Endothelial cell of umbilical vein (primary cell): ENCODE results near the gene APBB2. TPM values are rescaled to one million over a fixed set of nuclear protein-coding genes. Genes with fewer than 3 reads are reported as not detected.
A peak's percentile ranks its signal among the peaks of the same experiment; 100 is the strongest.

Source experiments
- BruUV-seq: library from RNA; stranded (reverse); fragments of 400-500 nt; replicated peaks from 2 replicates; lab custom pipeline; 2021; lab: Mats Ljungman, UMichigan
- CTCF ChIA-PET: fragments of 300-600, 350-600 bp; sonication (Branson Sonifier 250); formaldehyde crosslinking; loops from one replicate; lab custom pipeline; 2021; ENCODE audit warnings: antibody characterized with exemption, inconsistent platforms; lab: Charles Lee
- POLR2A ChIA-PET: fragments of 300-600, 350-600 bp; sonication (Branson Sonifier 250); formaldehyde crosslinking; loops from one replicate; lab custom pipeline; 2021; ENCODE audit warnings: antibody characterized with exemption, inconsistent platforms; lab: Charles Lee
- DNase-seq: peaks from one replicate; pipeline ENCODE4 v3.0.0-alpha.2; 2011; ENCODE audit warnings: low read depth, low spot score
- FAIRE-seq: peaks from 2 replicates; lab custom pipeline; 2011; peaks lifted over from hg19 to GRCh38; lab: Jason Lieb, UNC
- H2AFZ ChIP-seq: 2 replicates; pipeline ENCODE4 v1.6.0; 2012; ENCODE audit warnings: low read depth, low read length, control low read depth, inconsistent platforms
- H3K27ac ChIP-seq: 2 replicates; pipeline ENCODE4 v1.5.1; 2011; ENCODE audit warnings: low read depth, mild to moderate bottlenecking, control low read depth, low read length, moderate library complexity; ENCODE audit not compliant: insufficient read depth
- H3K27me3 ChIP-seq, 2 experiments: 2 replicates each; pipeline versions ENCODE4 v1.6.0 to v1.6.1; 2011; ENCODE audit warnings: low read length in 2 of 2, mixed read lengths in 1 of 2; ENCODE audit not compliant: control insufficient read depth in 2 of 2, insufficient read depth in 2 of 2
- H3K36me3 ChIP-seq, 2 experiments: 2 replicates in 1 of 2; 3 replicates in 1 of 2; pipeline ENCODE4 v1.5.1; 2011; ENCODE audit warnings: low read length in 2 of 2, mild to moderate bottlenecking in 1 of 2, moderate library complexity in 1 of 2; ENCODE audit not compliant: control insufficient read depth in 2 of 2, insufficient read depth in 2 of 2; ENCODE audit errors: extremely low read depth in 1 of 2
- H3K4me1 ChIP-seq: 3 replicates; pipeline ENCODE4 v1.5.1; 2011; ENCODE audit warnings: mild to moderate bottlenecking, low read length; ENCODE audit not compliant: control insufficient read depth, insufficient read depth; ENCODE audit errors: extremely low read depth
- H3K4me2 ChIP-seq: 2 replicates; pipeline ENCODE4 v1.6.1; 2011; ENCODE audit warnings: low read length, control low read depth, mixed read lengths; ENCODE audit not compliant: insufficient read depth
- H3K4me3 ChIP-seq, 3 experiments: fragments of 200-600 bp in 1 of 3; sonication (generic), shearing (Covaris generic) in 1 of 3; replicated peaks in 1 of 3; 2 replicates each; pipeline ENCODE4 v1.5.1; 2011 to 2016; ENCODE audit warnings: control low read depth in 3 of 3, low read length in 3 of 3, mild to moderate bottlenecking in 2 of 3, inconsistent platforms in 1 of 3, low read depth in 1 of 3, moderate library complexity in 1 of 3; ENCODE audit not compliant: insufficient read depth in 1 of 3
- H3K79me2 ChIP-seq: 2 replicates; pipeline ENCODE4 v1.6.0; 2012; ENCODE audit warnings: low read length, inconsistent platforms; ENCODE audit not compliant: control insufficient read depth, insufficient read depth
- H3K9ac ChIP-seq: replicated peaks from 2 replicates; pipeline ENCODE3; 2011; ENCODE audit warnings: low read length, control low read depth; ENCODE audit not compliant: insufficient read depth; ENCODE audit errors: extremely low read depth
- H3K9me1 ChIP-seq: replicated peaks from 3 replicates; pipeline ENCODE4 v1.6.0; 2011; ENCODE audit warnings: mild to moderate bottlenecking, low read length; ENCODE audit not compliant: control insufficient read depth, insufficient read depth; ENCODE audit errors: extremely low read depth
- H3K9me3 ChIP-seq: replicated peaks from 2 replicates; pipeline ENCODE4 v1.5.1; 2012; ENCODE audit warnings: low read length, inconsistent platforms; ENCODE audit not compliant: control insufficient read depth, insufficient read depth
- H4K20me1 ChIP-seq: replicated peaks from 2 replicates; pipeline ENCODE3; 2011; ENCODE audit warnings: mild to moderate bottlenecking, low read length; ENCODE audit not compliant: control insufficient read depth, insufficient read depth; ENCODE audit errors: extremely low read depth
- CTCF ChIP-seq, 2 donors: IDR thresholded peaks; 1 replicate in 1 of 2; 2 replicates in 1 of 2; pipeline ENCODE4 v1.5.1; 2011; ENCODE audit warnings: low read length in 2 of 2, mild to moderate bottlenecking in 2 of 2, moderate library complexity in 2 of 2, control low read depth in 1 of 2, inconsistent platforms in 1 of 2, low read depth in 1 of 2; ENCODE audit not compliant: insufficient read depth in 1 of 2; ENCODE audit errors: extremely low read depth in 1 of 2
- EZH2 ChIP-seq: IDR thresholded peaks from 2 replicates; pipeline ENCODE4 v1.6.1; 2012; ENCODE audit warnings: borderline replicate concordance, low read depth, mild to moderate bottlenecking, moderate library complexity, low read length, inconsistent platforms; ENCODE audit not compliant: severe bottlenecking
- FOS ChIP-seq: IDR thresholded peaks from 2 replicates; pipeline ENCODE4 v1.6.1; 2011; ENCODE audit warnings: mild to moderate bottlenecking, low read length, moderate library complexity, borderline replicate concordance; ENCODE audit not compliant: insufficient read depth
- GATA2 ChIP-seq: IDR thresholded peaks from 2 replicates; pipeline ENCODE4 v1.7.0; 2011; ENCODE audit warnings: low read depth, mild to moderate bottlenecking, moderate library complexity, mixed read lengths, low read length; ENCODE audit not compliant: insufficient read length, insufficient read depth
- JUN ChIP-seq: IDR thresholded peaks from 2 replicates; pipeline ENCODE4 v1.6.1; 2011; ENCODE audit warnings: borderline replicate concordance, low read depth; ENCODE audit not compliant: insufficient read length, insufficient read depth
- MAX ChIP-seq: IDR thresholded peaks from 2 replicates; pipeline ENCODE4 v1.6.1; 2011; ENCODE audit not compliant: insufficient read depth, insufficient read length
- MYC ChIP-seq: IDR thresholded peaks from one replicate; pipeline ENCODE4 v1.6.1; 2011; ENCODE audit warnings: mild to moderate bottlenecking, low read depth, low read length
- POLR2A ChIP-seq: IDR thresholded peaks from 2 replicates; pipeline ENCODE4 v1.6.1; 2012; ENCODE audit warnings: low read depth, mild to moderate bottlenecking, control low read depth, low read length
- POLR2AphosphoS5 ChIP-seq: IDR thresholded peaks from 2 replicates; pipeline ENCODE4 v1.6.1; 2012; ENCODE audit warnings: low read depth, mild to moderate bottlenecking, control low read depth, low read length, moderate library complexity; ENCODE audit not compliant: insufficient read depth
- dilution Hi-C: fragments of 300-500 bp; cut with MboI; formaldehyde crosslinking; loops from one replicate; pipeline ENCODE4 v1.15.0; 2019; ENCODE audit warnings: low sequenced_read_pairs; ENCODE audit not compliant: extremely low pct_ligation_motif_present
- intact Hi-C: fragments of 100-400 bp; cut with micrococcal nuclease; formaldehyde crosslinking; loops from one replicate; pipeline ENCODE4 v1.10.0; 2022
- polyA plus RNA-seq, 4 experiments: library from polyadenylated mRNA; depleted of rRNA in 3 of 4; stranded (reverse) in 3 of 4; unstranded in 1 of 4; fragments of >200 nt; gene quantifications; 2 replicates each; pipeline versions ENCODE4 v1.2.1 to v1.2.3, GENCODE V29; 2011 to 2012; ENCODE audit warnings: missing spikeins in 1 of 4
- total RNA-seq: library from RNA; stranded (reverse); gene quantifications from 2 replicates; pipeline ENCODE4 v1.2.3, GENCODE V29; 2021

Gene APBB2
- total and polyA plus RNA-seq, 2 donors (not counting 3 experiments of a cell fraction or from before 2014, with no cell fraction given) = 79.8 to 124 TPM

- no TSS peak for BruUV-seq
- TF ChIP-seq POLR2A = no peak
- no peak for TF ChIP-seq MYC
- no peak for TF ChIP-seq GATA2
- TF ChIP-seq FOS = no peak
Observed at GRCh38 chr4:41183021-41183553, 31.3 kb downstream of the APBB2 start.

GRCh38 chr4:41181037-41181436 is 33.3 kb downstream of the APBB2 start:
- Histone ChIP-seq H3K4me3 (no peak overlapping the region), H3K9me3 (no peaks in the 10 kb centered on the region), H4K20me1 (peaks cover 4% of the 10 kb centered on the region), H3K36me3 (no peaks in the 10 kb centered on the region), H3K27me3 (no peaks in the 10 kb centered on the region), H2AFZ (no peak overlapping the region), H3K4me2 (peak overlapping the region; percentile 8), H3K9me1 (no peaks in the 10 kb centered on the region), H3K27ac (no peak overlapping the region), H3K79me2 (peaks cover 100% of the 10 kb centered on the region), H3K4me1 (peaks cover 56% of the 10 kb centered on the region), H3K9ac (no peak overlapping the region)
- no peak for FAIRE-seq
- TF ChIP-seq JUN (no peak), GATA2 (no peak), EZH2 (no peak), CTCF (IDR thresholded peaks at IDR 0.05; ENCODE audit: extremely low read depth in 1 of 2, insufficient read depth in 1 of 2, low read depth in 1 of 2, low read length in 2 of 2) (no peak), POLR2AphosphoS5 (no peak), MAX (no peak), MYC (no peak), FOS (no peak), POLR2A (no peak)
- dilution Hi-C loops = no loop called here
- intact Hi-C loops = no loop called here
- DNase-seq = no peak
- CTCF ChIA-PET = interaction anchor here (0.8 to 1.4 kb wide), 9 partner anchors 10 to 257 kb away, joined by 3 to 10 read pairs (median 4); partner anchors contain the start of gene APBB2
- POLR2A ChIA-PET = interaction anchor here (1.1 kb wide), 1 partner anchor 23 kb away, joined by 3 read pairs; no protein-coding TSS in a partner anchor
- BruUV-seq = no TSS peak

More at GRCh38 chr4:41183021-41183553, 31.3 kb downstream of the APBB2 start:
- Histone ChIP-seq H3K4me1 (peaks cover 44% of the 10 kb centered on the region), H3K4me2 (no peak overlapping the region), H3K27me3 (no peaks in the 10 kb centered on the region), H2AFZ (no peak overlapping the region), H3K9me3 (no peaks in the 10 kb centered on the region), H3K27ac (no peak overlapping the region), H3K4me3 (no peak overlapping the region), H3K9ac (no peak overlapping the region), H3K36me3 (no peaks in the 10 kb centered on the region), H3K79me2 (peaks cover 100% of the 10 kb centered on the region), H3K9me1 (no peaks in the 10 kb centered on the region), H4K20me1 (peaks cover 4% of the 10 kb centered on the region)
- CTCF ChIA-PET = interaction anchor here (0.7 to 1.6 kb wide), 3 partner anchors 10 to 132 kb away, joined by 3 to 5 read pairs (median 4); no protein-coding TSS in a partner anchor
- FAIRE-seq (no peak), DNase-seq (no peak)
- POLR2A ChIA-PET = interaction anchor here (0.5 kb wide), 1 partner anchor 114 kb away, joined by 4 read pairs; no protein-coding TSS in a partner anchor
- intact Hi-C loops = no loop called here
- dilution Hi-C loops = no loop called here
